Measurements from ENCODE around the gene IMMP2L.

DNA sequence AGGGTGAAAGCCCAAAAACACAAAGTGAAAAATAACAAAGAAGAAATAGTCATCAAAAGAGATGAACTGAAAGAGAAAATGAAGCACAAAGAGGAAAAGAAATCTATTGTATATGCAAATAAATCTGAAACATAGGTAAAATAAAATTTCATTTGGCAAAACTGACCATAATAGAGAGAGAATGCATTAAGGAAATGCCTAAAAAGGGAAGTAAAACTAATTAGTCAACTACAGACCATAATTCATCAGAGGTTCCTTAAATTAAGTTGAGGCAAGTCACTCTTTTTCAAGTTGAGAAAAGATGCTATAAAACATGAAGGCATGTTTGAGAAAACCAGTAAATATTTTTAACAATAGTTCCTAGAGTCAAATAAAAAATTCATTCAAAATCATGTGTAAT, 238.1 kb downstream of the IMMP2L start:
- no peak for TF ChIP-seq POLR2A (IDR thresholded peaks at IDR 0.05)
- TF ChIP-seq, protein P1, sequence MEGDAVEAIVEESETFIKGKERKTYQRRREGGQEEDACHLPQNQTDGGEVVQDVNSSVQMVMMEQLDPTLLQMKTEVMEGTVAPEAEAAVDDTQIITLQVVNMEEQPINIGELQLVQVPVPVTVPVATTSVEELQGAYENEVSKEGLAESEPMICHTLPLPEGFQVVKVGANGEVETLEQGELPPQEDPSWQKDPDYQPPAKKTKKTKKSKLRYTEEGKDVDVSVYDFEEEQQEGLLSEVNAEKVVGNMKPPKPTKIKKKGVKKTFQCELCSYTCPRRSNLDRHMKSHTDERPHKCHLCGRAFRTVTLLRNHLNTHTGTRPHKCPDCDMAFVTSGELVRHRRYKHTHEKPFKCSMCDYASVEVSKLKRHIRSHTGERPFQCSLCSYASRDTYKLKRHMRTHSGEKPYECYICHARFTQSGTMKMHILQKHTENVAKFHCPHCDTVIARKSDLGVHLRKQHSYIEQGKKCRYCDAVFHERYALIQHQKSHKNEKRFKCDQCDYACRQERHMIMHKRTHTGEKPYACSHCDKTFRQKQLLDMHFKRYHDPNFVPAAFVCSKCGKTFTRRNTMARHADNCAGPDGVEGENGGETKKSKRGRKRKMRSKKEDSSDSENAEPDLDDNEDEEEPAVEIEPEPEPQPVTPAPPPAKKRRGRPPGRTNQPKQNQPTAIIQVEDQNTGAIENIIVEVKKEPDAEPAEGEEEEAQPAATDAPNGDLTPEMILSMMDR (IDR thresholded peaks at IDR 0.05) = no peak

All from body of pancreas (tissue), 4 donors.